Measurements from ENCODE around the gene PSD. TPM values are rescaled to one million over a fixed set of nuclear protein-coding genes. Genes with fewer than 3 reads are reported as not detected.
A peak's percentile ranks its signal among the peaks of the same experiment; 100 is the strongest.

Gene PSD
- total and polyA plus RNA-seq, 9 of the 15 experiments (the other 6 are each of a cell fraction or from before 2014, with no cell fraction given) = 0.11 to 1.7 (median 0.54) TPM; not detected in 2

DNA sequence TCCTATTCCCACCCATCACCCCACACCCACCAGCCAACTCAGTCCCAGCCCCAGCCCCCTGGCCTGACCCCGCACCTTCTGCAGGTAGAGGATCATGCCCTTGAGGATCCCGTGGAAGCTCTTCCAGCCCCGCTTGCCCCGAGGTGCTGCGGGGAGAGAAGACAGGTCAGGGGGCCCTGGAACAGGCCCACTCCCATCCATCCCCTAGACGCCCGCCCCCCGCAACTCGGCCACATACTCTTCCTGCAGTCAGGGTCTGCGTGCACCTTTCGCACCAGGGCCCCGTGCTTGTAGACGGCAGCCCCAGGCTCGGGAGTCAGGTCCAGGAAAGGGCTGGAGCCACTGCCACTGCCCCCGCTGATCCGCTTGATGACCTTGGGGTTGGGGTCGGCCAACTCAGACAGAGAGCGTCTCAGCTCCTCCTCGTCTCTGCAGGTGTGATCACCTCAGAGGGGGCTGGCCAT lies 13.4 kb downstream of the PSD start:
- Histone ChIP-seq H3K36me3 (ENCODE audit: control insufficient read depth, insufficient read depth, low read length) (0 out of 3 replicates have a peak, but pooled peaks cover under 1% of the 10 kb centered on the region), H3K9me1 (ENCODE audit: control insufficient read depth, insufficient read depth, low read length) (no peaks in the 10 kb centered on the region), H3K27ac (ENCODE audit: extremely low read depth, low read depth, low read length) (no peak overlapping the region), H3K27me3 (ENCODE audit: control insufficient read depth in 2 of 2, insufficient read depth in 2 of 2, low read length in 2 of 2) (peaks cover 8 to 22% of the 10 kb centered on the region in 2 experiments; a peak in 3 of 5 replicates), H3K4me3 (no peak overlapping the region), H4K20me1 (replicated peaks; ENCODE audit: control insufficient read depth, insufficient read depth, low read length) (no peaks in the 10 kb centered on the region), H2AFZ (ENCODE audit: low read depth, low read length) (no peak overlapping the region), H3K4me2 (ENCODE audit: insufficient read depth, low read length) (no peak overlapping the region), H3K4me1 (replicated peaks in 1 of 2; ENCODE audit: control insufficient read depth in 2 of 2, insufficient read depth in 2 of 2, low read length in 2 of 2) (peaks cover 3 to 49% of the 10 kb centered on the region in 2 experiments; a peak in 4 of 5 replicates), H3K9me3 (replicated peaks; ENCODE audit: control insufficient read depth, insufficient read depth, low read depth, low read length) (no peaks in the 10 kb centered on the region), H3K79me2 (ENCODE audit: control insufficient read depth, insufficient read depth, low read length) (no peaks in the 10 kb centered on the region), H3K9ac (ENCODE audit: insufficient read depth in 1 of 2, low read depth in 2 of 2, low read length in 2 of 2) (peak overlapping the region in 1 of 2 experiments; percentile 35; a peak in 1 of 4 replicates)
- ChIA-PET POLR2A (interaction anchor here (1.6 to 2.4 kb wide), 2 partner anchors 15 to 19 kb away, joined by 3 to 8 read pairs; partner anchors contain the start of gene FBXL15), CTCF (ENCODE audit: low intra/inter-chr PET ratio) (no interaction called here)
- ATAC-seq (no peak), FAIRE-seq (no peak), DNase-seq (ENCODE audit: extremely low read depth in 1 of 4, low spot score in 3 of 4) (no peak)
- TF ChIP-seq, protein P1, sequence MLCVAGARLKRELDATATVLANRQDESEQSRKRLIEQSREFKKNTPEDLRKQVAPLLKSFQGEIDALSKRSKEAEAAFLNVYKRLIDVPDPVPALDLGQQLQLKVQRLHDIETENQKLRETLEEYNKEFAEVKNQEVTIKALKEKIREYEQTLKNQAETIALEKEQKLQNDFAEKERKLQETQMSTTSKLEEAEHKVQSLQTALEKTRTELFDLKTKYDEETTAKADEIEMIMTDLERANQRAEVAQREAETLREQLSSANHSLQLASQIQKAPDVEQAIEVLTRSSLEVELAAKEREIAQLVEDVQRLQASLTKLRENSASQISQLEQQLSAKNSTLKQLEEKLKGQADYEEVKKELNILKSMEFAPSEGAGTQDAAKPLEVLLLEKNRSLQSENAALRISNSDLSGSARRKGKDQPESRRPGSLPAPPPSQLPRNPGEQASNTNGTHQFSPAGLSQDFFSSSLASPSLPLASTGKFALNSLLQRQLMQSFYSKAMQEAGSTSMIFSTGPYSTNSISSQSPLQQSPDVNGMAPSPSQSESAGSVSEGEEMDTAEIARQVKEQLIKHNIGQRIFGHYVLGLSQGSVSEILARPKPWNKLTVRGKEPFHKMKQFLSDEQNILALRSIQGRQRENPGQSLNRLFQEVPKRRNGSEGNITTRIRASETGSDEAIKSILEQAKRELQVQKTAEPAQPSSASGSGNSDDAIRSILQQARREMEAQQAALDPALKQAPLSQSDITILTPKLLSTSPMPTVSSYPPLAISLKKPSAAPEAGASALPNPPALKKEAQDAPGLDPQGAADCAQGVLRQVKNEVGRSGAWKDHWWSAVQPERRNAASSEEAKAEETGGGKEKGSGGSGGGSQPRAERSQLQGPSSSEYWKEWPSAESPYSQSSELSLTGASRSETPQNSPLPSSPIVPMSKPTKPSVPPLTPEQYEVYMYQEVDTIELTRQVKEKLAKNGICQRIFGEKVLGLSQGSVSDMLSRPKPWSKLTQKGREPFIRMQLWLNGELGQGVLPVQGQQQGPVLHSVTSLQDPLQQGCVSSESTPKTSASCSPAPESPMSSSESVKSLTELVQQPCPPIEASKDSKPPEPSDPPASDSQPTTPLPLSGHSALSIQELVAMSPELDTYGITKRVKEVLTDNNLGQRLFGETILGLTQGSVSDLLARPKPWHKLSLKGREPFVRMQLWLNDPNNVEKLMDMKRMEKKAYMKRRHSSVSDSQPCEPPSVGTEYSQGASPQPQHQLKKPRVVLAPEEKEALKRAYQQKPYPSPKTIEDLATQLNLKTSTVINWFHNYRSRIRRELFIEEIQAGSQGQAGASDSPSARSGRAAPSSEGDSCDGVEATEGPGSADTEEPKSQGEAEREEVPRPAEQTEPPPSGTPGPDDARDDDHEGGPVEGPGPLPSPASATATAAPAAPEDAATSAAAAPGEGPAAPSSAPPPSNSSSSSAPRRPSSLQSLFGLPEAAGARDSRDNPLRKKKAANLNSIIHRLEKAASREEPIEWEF (CRISPR knock-in tag; IDR thresholded peaks at IDR 0.05) = no peak
- TF ChIP-seq RBFOX2 (IDR thresholded peaks at IDR 0.05; ENCODE audit: low read depth, low read length) (0 out of 2 replicates have a peak, but pooled peaks have one; percentile 5), POLR2G (IDR thresholded peaks at IDR 0.05; ENCODE audit: low read depth, low read length) (peak; percentile 68)
- WGBS (ENCODE audit: insufficient coverage, low coverage, missing lambda C conversion rate) = 48% methylated on average over 12 of the region's 19 CpGs
- intact Hi-C loops (cut with micrococcal nuclease) (no loop called here), in situ Hi-C loops (cut with MboI) (no loop called here)
- no TSS peak for BruUV-seq (replicated peaks)
